ENCODE data around the gene TCEA3.

DNA sequence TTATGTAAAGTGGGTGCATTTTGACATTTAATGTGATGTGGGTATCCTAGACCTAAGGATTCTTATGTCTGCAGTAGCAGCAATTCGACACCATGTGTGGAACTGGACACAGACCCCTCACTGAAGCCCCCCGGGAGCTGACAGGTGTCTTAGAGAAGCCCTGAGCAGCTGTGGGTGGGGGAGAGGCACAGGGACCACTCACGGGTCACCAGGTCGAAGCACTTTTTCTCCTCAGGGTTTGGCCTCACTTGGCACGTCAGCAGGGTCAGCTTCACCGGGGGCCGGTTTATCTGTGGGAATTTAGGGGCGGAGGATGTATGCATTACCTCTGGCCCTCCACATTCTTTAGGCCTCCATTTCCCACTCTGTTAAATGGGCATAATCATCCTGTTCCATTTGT, 14.0 kb upstream of the TCEA3 start:
- no peak for TF ChIP-seq YY1 (IDR thresholded peaks at IDR 0.05; ENCODE audit: insufficient read depth, insufficient read length)
- no peak for TF ChIP-seq ZNF274 (IDR thresholded peaks at IDR 0.05; ENCODE audit: low read depth, low read length)
- no peak for TF ChIP-seq SUZ12 (IDR thresholded peaks at IDR 0.05; ENCODE audit: extremely low read depth, insufficient read depth, insufficient read length)

All from NT2/D1 (cell line).